Liver (tissue), 9 donors: ENCODE results near the gene FRMD4B. TPM values are rescaled to one million over a fixed set of nuclear protein-coding genes. Genes with fewer than 3 reads are reported as not detected.
A peak's percentile ranks its signal among the peaks of the same experiment; 100 is the strongest.

ENCODE experiments used
- DNase-seq: peaks from one replicate; pipeline ENCODE4 v3.0.0-alpha.2; 2017; ENCODE audit warnings: low spot score
- H3K27ac ChIP-seq, 2 donors: one replicate each; pipeline ENCODE4 v1.7.0; 2013; ENCODE audit warnings: inconsistent platforms in 2 of 2, low read length in 2 of 2, control low read depth in 1 of 2, low read depth in 1 of 2, mild to moderate bottlenecking in 1 of 2
- H3K27me3 ChIP-seq, 4 donors: one replicate each; pipeline versions ENCODE4 v1.6.1 to v1.7.0; 2013; ENCODE audit warnings: low read length in 3 of 4, inconsistent platforms in 1 of 4, mild to moderate bottlenecking in 1 of 4, moderate library complexity in 1 of 4; ENCODE audit not compliant: control insufficient read depth in 4 of 4, insufficient read depth in 4 of 4
- H3K36me3 ChIP-seq, 4 donors: one replicate each; pipeline versions ENCODE4 v1.6.1 to v1.7.0; 2013; ENCODE audit warnings: low read length in 3 of 4, mild to moderate bottlenecking in 3 of 4, low read depth in 1 of 4, moderate library complexity in 1 of 4; ENCODE audit not compliant: control insufficient read depth in 4 of 4, insufficient read depth in 3 of 4
- H3K4me1 ChIP-seq, 4 donors: one replicate each; pipeline versions ENCODE4 v1.6.1 to v1.7.0; 2013; ENCODE audit warnings: low read length in 3 of 4, mild to moderate bottlenecking in 3 of 4, moderate library complexity in 1 of 4; ENCODE audit not compliant: control insufficient read depth in 4 of 4, insufficient read depth in 4 of 4
- H3K4me3 ChIP-seq, 3 donors: one replicate each; pipeline versions ENCODE4 v1.6.1 to v1.7.0; 2013; ENCODE audit warnings: low read length in 3 of 3, control low read depth in 1 of 3, low read depth in 1 of 3, mild to moderate bottlenecking in 1 of 3
- H3K9ac ChIP-seq, 2 donors: one replicate each; pipeline ENCODE4 v1.7.0; 2013; ENCODE audit warnings: low read length in 2 of 2, mild to moderate bottlenecking in 2 of 2, moderate library complexity in 2 of 2, control low read depth in 1 of 2, low read depth in 1 of 2
- H3K9me3 ChIP-seq, 4 donors: one replicate each; pipeline versions ENCODE4 v1.6.1 to v1.7.0; 2013; ENCODE audit warnings: low read length in 3 of 4; ENCODE audit not compliant: control insufficient read depth in 4 of 4
- ATF3 ChIP-seq: IDR thresholded peaks from 2 replicates; pipeline ENCODE4 v1.6.1; 2016; ENCODE audit warnings: antibody characterized with exemption
- CTCF ChIP-seq: fragments of 150-350 bp; IDR thresholded peaks from 2 replicates; pipeline ENCODE4 v1.5.1; 2017; ENCODE audit warnings: improper control_type of control experiment, low read depth, low read length; ENCODE audit not compliant: missing input control
- EGR1 ChIP-seq, 2 donors: IDR thresholded peaks; 2 replicates each; pipeline ENCODE4 v1.6.1; 2016 to 2018; ENCODE audit warnings: antibody characterized with exemption in 2 of 2, low read depth in 2 of 2
- FOXA1 ChIP-seq: IDR thresholded peaks from 2 replicates; pipeline ENCODE4 v1.6.1; 2016; ENCODE audit warnings: antibody characterized with exemption
- FOXA2 ChIP-seq: IDR thresholded peaks from 2 replicates; pipeline ENCODE4 v1.6.1; 2016; ENCODE audit warnings: antibody characterized with exemption
- GABPA ChIP-seq, 2 donors: IDR thresholded peaks in 1 of 2; conservative IDR thresholded peaks in 1 of 2; 2 replicates each; pipeline ENCODE4 v1.6.1; 2016; ENCODE audit warnings: antibody characterized with exemption in 2 of 2, mild to moderate bottlenecking in 1 of 2, moderate library complexity in 1 of 2
- HNF4A ChIP-seq, 2 donors: conservative IDR thresholded peaks; 2 replicates each; pipeline ENCODE4 v1.6.1; 2016; ENCODE audit warnings: antibody characterized with exemption in 2 of 2, mild to moderate bottlenecking in 2 of 2
- HNF4G ChIP-seq: IDR thresholded peaks from 2 replicates; pipeline ENCODE4 v1.6.1; 2016; ENCODE audit warnings: antibody characterized with exemption
- JUND ChIP-seq, 2 donors: IDR thresholded peaks; 2 replicates each; pipeline ENCODE4 v1.6.1; 2016; ENCODE audit warnings: antibody characterized with exemption in 2 of 2
- MAX ChIP-seq: IDR thresholded peaks from 2 replicates; pipeline ENCODE4 v1.6.1; 2016; ENCODE audit warnings: antibody characterized with exemption
- NR2F2 ChIP-seq: IDR thresholded peaks from 2 replicates; pipeline ENCODE4 v1.6.1; 2016; ENCODE audit warnings: antibody characterized with exemption
- RAD21 ChIP-seq, 2 donors: IDR thresholded peaks; 2 replicates each; pipeline ENCODE4 v1.6.1; 2016; ENCODE audit warnings: antibody characterized with exemption in 2 of 2, mild to moderate bottlenecking in 2 of 2
- REST ChIP-seq: IDR thresholded peaks from 2 replicates; pipeline ENCODE4 v1.6.1; 2016; ENCODE audit warnings: antibody characterized with exemption, mild to moderate bottlenecking
- RXRA ChIP-seq, 2 donors: IDR thresholded peaks; 2 replicates each; pipeline ENCODE4 v1.6.1; 2017 to 2018; ENCODE audit warnings: antibody characterized with exemption in 2 of 2, mild to moderate bottlenecking in 1 of 2
- SP1 ChIP-seq: IDR thresholded peaks from 2 replicates; pipeline ENCODE4 v1.6.1; 2018; ENCODE audit warnings: antibody characterized with exemption, mild to moderate bottlenecking
- TAF1 ChIP-seq: conservative IDR thresholded peaks from 2 replicates; pipeline ENCODE4 v1.6.1; 2016; ENCODE audit warnings: antibody characterized with exemption, mild to moderate bottlenecking
- YY1 ChIP-seq: IDR thresholded peaks from 2 replicates; pipeline ENCODE4 v1.6.1; 2016; ENCODE audit warnings: antibody characterized with exemption, mild to moderate bottlenecking
- ZBTB33 ChIP-seq: IDR thresholded peaks from 2 replicates; pipeline ENCODE4 v1.6.1; 2016; ENCODE audit warnings: antibody characterized with exemption
- WGBS: extraction: QIAGEN DNeasy Blood & Tissue Kit; methylation state at CpG from one replicate; pipeline ENCODE4 v1.1.7; 2013; 5-methylcytosine and 5-hydroxymethylcytosine counted together
- polyA plus RNA-seq, 2 donors: library from polyadenylated mRNA; stranded (reverse) in 1 of 2; unstranded in 1 of 2; fragments of 200-250 nt in 1 of 2; fragments of >200 nt in 1 of 2; fragmentation: Nextera tagmentation in 1 of 2; extraction: Ambion mirVana in 1 of 2; gene quantifications; one replicate each; pipeline versions ENCODE4 v1.2.1 to v1.2.3, GENCODE V29; 2013 to 2015
- total RNA-seq, 2 donors: library from RNA; depleted of rRNA; stranded (reverse); fragments of >200 nt; gene quantifications; one replicate each; pipeline ENCODE4 v1.2.3, GENCODE V29; 2014
- donor health status: healthy.
- donor health status: healthy.
- donor health status: healthy.
- donor health status: healthy.
- donor health status: healthy.

The FRMD4B gene
- total and polyA plus RNA-seq, 4 donors = 7.3 to 22.6 (median 15.0) TPM

- TF ChIP-seq YY1 (peak; percentile 65), RAD21 (IDR thresholded peaks at IDR 0.05) (peak; percentile 57 to 69), FOXA1 (no peak), JUND (IDR thresholded peaks at IDR 0.05) (peak; percentile 55 to 88), EGR1 (IDR thresholded peaks at IDR 0.05; ENCODE audit: low read depth in 2 of 2) (no peak), MAX (peak; percentile 82), HNF4G (peak; percentile 81), ATF3 (no peak), CTCF (no peak), REST (no peak), RXRA (IDR thresholded peaks at IDR 0.05) (peak; percentile 72 to 87), TAF1 (no peak), ZBTB33 (peak; percentile 63), FOXA2 (peak; percentile 71), SP1 (peak; percentile 85), NR2F2 (no peak), GABPA (IDR thresholded peaks at IDR 0.05 in 1 of 2, conservative IDR thresholded peaks at IDR 0.05 in 1 of 2) (peak in 1 of 2 donors; percentile 35), HNF4A (conservative IDR thresholded peaks at IDR 0.05) (peak; percentile 93 to 95)
- Histone ChIP-seq H3K27ac (peak overlapping the region in 1 of 2 donors; percentile 45), H3K27me3 (no peaks in the 10 kb centered on the region), H3K4me3 (no peak overlapping the region), H3K9me3 (peaks cover 0 to 1% (median 0%) of the 10 kb centered on the region in 4 donors), H3K4me1 (peaks cover 7 to 13% (median 11%) of the 10 kb centered on the region in 4 donors), H3K36me3 (peaks cover 0 to 1% (median 0%) of the 10 kb centered on the region in 4 donors), H3K9ac (no peak overlapping the region)
- 29% methylated on average over 3 of the region's 3 CpGs for WGBS
- DNase-seq = peak; percentile 41
Measured at GRCh38 chr3:69255928-69256327, 130.0 kb downstream of the FRMD4B start.
